OCI-LY1 (cell line): ENCODE data around the gene TOMM40.
"Not testable (repeated sequence)": the region's sequence is repeated elsewhere in the genome, so short reads cannot be mapped to it uniquely, and the experiment has no call there.

Experiments used
- H2AFZ ChIP-seq: fragments of 200-600 bp; sonication (generic), shearing (Covaris generic); 2 replicates; pipeline ENCODE4 v1.6.0; 2014; ENCODE audit warnings: antibody characterized with exemption, mild to moderate bottlenecking, low read length
- H3F3A ChIP-seq: fragments of 200-600 bp; sonication (generic), shearing (Covaris generic); 2 replicates; pipeline ENCODE4 v1.6.0; 2014; ENCODE audit warnings: mild to moderate bottlenecking, antibody characterized with exemption, low read length, moderate library complexity; ENCODE audit not compliant: insufficient read depth
- H3K27ac ChIP-seq: fragments of 200-600 bp; sonication (generic); 2 replicates; pipeline ENCODE4 v1.5.1; 2014; ENCODE audit warnings: low read length, mixed run types, mild to moderate bottlenecking, low read depth; ENCODE audit not compliant: poor library complexity, severe bottlenecking
- H3K27me3 ChIP-seq: fragments of 200-600 bp; sonication (generic); 2 replicates; pipeline ENCODE4 v1.6.0; 2014; ENCODE audit warnings: antibody characterized with exemption, mild to moderate bottlenecking, low read length, moderate library complexity; ENCODE audit not compliant: insufficient read depth
- H3K36me3 ChIP-seq: fragments of 200-600 bp; sonication (generic); 2 replicates; pipeline ENCODE4 v1.6.1; 2014; ENCODE audit warnings: mild to moderate bottlenecking, antibody characterized with exemption, low read length, moderate library complexity, mixed read lengths; ENCODE audit not compliant: insufficient read depth
- H3K4me1 ChIP-seq: fragments of 200-600 bp; sonication (generic); 2 replicates; pipeline ENCODE4 v1.5.1; 2014; ENCODE audit warnings: mild to moderate bottlenecking, low read length, moderate library complexity; ENCODE audit not compliant: insufficient read depth, severe bottlenecking
- H3K4me2 ChIP-seq: fragments of 200-600 bp; sonication (generic), shearing (Covaris generic); 2 replicates; pipeline ENCODE4 v1.6.1; 2014; ENCODE audit warnings: low read length
- H3K4me3 ChIP-seq: fragments of 200-600 bp; sonication (generic); 2 replicates; pipeline ENCODE4 v1.5.1; 2014; ENCODE audit warnings: low read length, low read depth, mild to moderate bottlenecking, mixed read lengths; ENCODE audit not compliant: poor library complexity, severe bottlenecking
- H3K79me2 ChIP-seq: fragments of 200-600 bp; shearing (Covaris generic); 2 replicates; pipeline ENCODE4 v1.6.1; 2016; ENCODE audit warnings: mixed run types, low read length, mixed read lengths; ENCODE audit not compliant: insufficient read depth
- H3K9ac ChIP-seq: fragments of 200-600 bp; sonication (generic), shearing (Covaris generic); 2 replicates; pipeline ENCODE4 v1.6.1; 2014; ENCODE audit warnings: mild to moderate bottlenecking, low read length, mixed read lengths
- H3K9me2 ChIP-seq: fragments of 200-600 bp; sonication (generic), shearing (Covaris generic); 2 replicates; pipeline ENCODE4 v1.6.1; 2014; ENCODE audit warnings: low read depth, mild to moderate bottlenecking, low read length, mixed read lengths
- H3K9me3 ChIP-seq: fragments of 200-600 bp; shearing (Covaris generic); 2 replicates; pipeline ENCODE4 v1.6.1; 2014; ENCODE audit warnings: low read length, mixed read lengths
- H4K20me1 ChIP-seq: fragments of 200-600 bp; sonication (generic), shearing (Covaris generic); 2 replicates; pipeline ENCODE4 v1.6.0; 2016; ENCODE audit warnings: mild to moderate bottlenecking, low read length; ENCODE audit not compliant: insufficient read depth
- CTCF ChIP-seq: fragments of 200-600 bp; sonication (generic), shearing (Covaris generic); IDR thresholded peaks from 2 replicates; pipeline ENCODE4 v1.5.1; 2017; ENCODE audit warnings: mild to moderate bottlenecking, antibody characterized with exemption, low read length, moderate library complexity, mixed read lengths
- EZH2 ChIP-seq: fragments of 200-600 bp; sonication (generic), shearing (Covaris generic); IDR thresholded peaks from 2 replicates; pipeline ENCODE4 v1.8.0; 2017; ENCODE audit warnings: borderline replicate concordance, mixed run types, mild to moderate bottlenecking, antibody characterized with exemption, low read length, moderate library complexity, mixed read lengths

TOMM40 gene

DNA sequence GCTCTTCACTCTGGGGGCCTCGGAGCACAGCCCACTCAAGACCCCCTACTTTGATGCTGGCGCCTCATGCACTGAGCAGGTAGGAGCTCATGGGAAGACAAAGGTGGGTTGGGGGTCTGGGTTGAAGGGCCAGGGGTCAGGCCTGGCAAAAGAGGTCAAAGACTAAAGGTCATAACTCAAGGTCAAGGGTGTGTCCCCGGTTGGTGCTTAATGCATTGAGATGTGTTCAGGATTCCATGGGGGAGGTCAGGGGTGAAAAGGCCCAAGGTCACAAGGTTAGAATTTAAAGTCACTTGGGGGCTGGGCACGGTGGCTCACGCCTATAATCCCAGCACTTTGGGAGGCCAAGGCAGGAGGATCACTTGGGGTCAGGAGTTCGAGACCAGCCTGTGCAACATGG is 4.9 kb upstream of the TOMM40 start:
- H3K27ac ChIP-seq = no peak overlapping the region
- no peaks in the 10 kb centered on the region for H3F3A ChIP-seq
- TF ChIP-seq EZH2 (no peak), CTCF (no peak)
- no peak overlapping the region for H2AFZ ChIP-seq
- H4K20me1 ChIP-seq = no peaks in the 10 kb centered on the region
- no peaks in the 10 kb centered on the region for H3K36me3 ChIP-seq
- no peaks in the 10 kb centered on the region for H3K9me3 ChIP-seq
- peaks cover 7% of the 10 kb centered on the region for H3K4me1 ChIP-seq
- H3K9me2 ChIP-seq = no peaks in the 10 kb centered on the region
- no peak overlapping the region for H3K4me3 ChIP-seq
- no peak overlapping the region for H3K4me2 ChIP-seq
- H3K9ac ChIP-seq = no peak overlapping the region
- H3K27me3 ChIP-seq = peaks cover 10% of the 10 kb centered on the region
- no peaks in the 10 kb centered on the region for H3K79me2 ChIP-seq

- H3K79me2 ChIP-seq = peaks cover 12% of the 10 kb centered on the region
- TF ChIP-seq EZH2 (no peak), CTCF (no peak)
- no peaks in the 10 kb centered on the region for H3F3A ChIP-seq
- no peak overlapping the region for H3K27ac ChIP-seq
- peaks cover 16% of the 10 kb centered on the region for H3K4me1 ChIP-seq
- peaks cover 4% of the 10 kb centered on the region for H3K36me3 ChIP-seq
- H3K4me3 ChIP-seq = no peak overlapping the region
- H4K20me1 ChIP-seq = no peaks in the 10 kb centered on the region
- H3K4me2 ChIP-seq = no peak overlapping the region
- peaks cover 6% of the 10 kb centered on the region for H3K27me3 ChIP-seq
- H3K9me3 ChIP-seq = no peaks in the 10 kb centered on the region
- no peaks in the 10 kb centered on the region for H3K9me2 ChIP-seq
- H3K9ac ChIP-seq = no peak overlapping the region
- H2AFZ ChIP-seq = no peak overlapping the region
Measured at GRCh38 chr19:44887648-44888047, 3.4 kb upstream of the TOMM40 start.

GRCh38 chr19:44888335-44888734 is 2.7 kb upstream of the TOMM40 start:
- peaks cover 11% of the 10 kb centered on the region for H3K36me3 ChIP-seq
- not testable (repeated sequence) for H4K20me1 ChIP-seq, H2AFZ ChIP-seq

DNA sequence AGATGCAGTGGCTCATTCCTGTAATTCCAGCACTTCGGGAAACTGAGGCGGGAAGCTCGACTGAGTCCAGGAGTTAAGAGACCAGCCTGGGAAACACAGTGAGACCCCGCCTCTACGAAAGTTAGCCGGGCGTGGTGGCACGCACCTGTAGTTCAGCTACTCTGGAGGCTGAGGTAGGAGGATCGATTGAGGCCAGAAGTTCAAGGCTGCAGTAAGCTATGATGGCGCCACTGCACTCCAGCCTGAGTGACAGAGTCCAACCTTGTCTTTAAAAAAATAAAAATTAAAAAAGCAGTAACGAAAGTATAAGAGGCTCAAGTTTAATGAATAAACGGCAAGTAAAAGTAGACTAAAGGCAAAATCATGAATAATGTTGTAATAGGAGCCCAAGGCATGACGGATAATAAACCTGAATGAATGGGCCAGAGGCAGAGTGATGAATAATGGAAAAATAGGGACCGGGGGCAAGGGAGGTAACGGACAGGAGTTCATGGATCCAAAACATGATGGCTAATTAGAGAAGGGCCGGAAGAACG is 1.2 kb upstream of the TOMM40 start:
- peak overlapping the region; percentile 75 for H3K4me2 ChIP-seq
- no peaks in the 10 kb centered on the region for H3K9me2 ChIP-seq
- H3F3A ChIP-seq = no peaks in the 10 kb centered on the region
- H4K20me1 ChIP-seq = no peaks in the 10 kb centered on the region
- peaks cover 6% of the 10 kb centered on the region for H3K27me3 ChIP-seq
- peak overlapping the region; percentile 59 for H3K4me3 ChIP-seq
- TF ChIP-seq EZH2 = no peak
- TF ChIP-seq CTCF = no peak
- peak overlapping the region; percentile 54 for H3K9ac ChIP-seq
- H2AFZ ChIP-seq = 0 out of 2 replicates have a peak overlapping the region, but pooled peaks have one; percentile 48
- H3K36me3 ChIP-seq = peaks cover 27% of the 10 kb centered on the region
- peaks cover 16% of the 10 kb centered on the region for H3K4me1 ChIP-seq
- peaks cover 12% of the 10 kb centered on the region for H3K79me2 ChIP-seq
- H3K27ac ChIP-seq = peak overlapping the region; percentile 85
- H3K9me3 ChIP-seq = no peaks in the 10 kb centered on the region

More at GRCh38 chr19:44888335-44888734, 2.7 kb upstream of the TOMM40 start:
- Histone ChIP-seq H3K79me2 (peaks cover 12% of the 10 kb centered on the region), H3K4me1 (peaks cover 16% of the 10 kb centered on the region)
- not testable (repeated sequence) for H3K9ac ChIP-seq, H3K4me3 ChIP-seq, H3K27me3 ChIP-seq, H3K9me3 ChIP-seq, H3K4me2 ChIP-seq, H3K27ac ChIP-seq, H3F3A ChIP-seq, H3K9me2 ChIP-seq
